LoVo (cell line): ENCODE data around the gene PCCA.

Source experiments
- DNase-seq: peaks from one replicate; pipeline ENCODE4 v3.0.0-alpha.2; 2016; ENCODE audit warnings: low spot score

The PCCA gene

DNA sequence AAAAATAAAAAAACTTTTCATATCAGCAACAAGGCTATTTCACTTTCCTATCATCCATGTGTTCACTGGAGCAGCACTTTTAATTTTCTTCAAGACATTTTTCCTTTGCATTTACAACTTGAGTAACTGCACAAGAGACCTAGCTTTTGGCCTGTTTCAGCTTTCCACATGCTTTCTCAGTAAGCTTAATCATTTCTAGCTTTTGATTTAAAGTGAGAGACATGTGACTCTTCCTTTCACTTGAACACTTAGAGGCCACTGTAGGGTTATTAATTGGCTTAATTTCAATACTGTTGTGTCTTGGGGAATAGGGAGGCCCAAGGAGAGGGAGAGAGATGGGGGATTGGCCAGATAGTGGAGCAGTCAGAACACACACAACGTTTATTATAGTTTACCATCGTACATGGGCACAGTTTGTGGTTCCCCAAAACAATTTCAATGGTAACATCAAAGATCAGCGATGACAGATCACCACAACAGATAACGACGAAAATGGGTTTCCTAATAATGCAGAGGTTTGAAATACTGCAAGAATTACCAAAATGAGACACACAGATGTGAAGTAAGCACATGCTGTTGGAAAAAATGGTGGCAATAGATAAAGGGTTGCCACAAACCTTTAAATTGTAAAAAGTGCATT is 382.1 kb downstream of the PCCA start:
- DNase-seq, result no peak

- DNase-seq, result no peak
Measured at GRCh38 chr13:100473087-100473486, 384.2 kb downstream of the PCCA start.

DNA sequence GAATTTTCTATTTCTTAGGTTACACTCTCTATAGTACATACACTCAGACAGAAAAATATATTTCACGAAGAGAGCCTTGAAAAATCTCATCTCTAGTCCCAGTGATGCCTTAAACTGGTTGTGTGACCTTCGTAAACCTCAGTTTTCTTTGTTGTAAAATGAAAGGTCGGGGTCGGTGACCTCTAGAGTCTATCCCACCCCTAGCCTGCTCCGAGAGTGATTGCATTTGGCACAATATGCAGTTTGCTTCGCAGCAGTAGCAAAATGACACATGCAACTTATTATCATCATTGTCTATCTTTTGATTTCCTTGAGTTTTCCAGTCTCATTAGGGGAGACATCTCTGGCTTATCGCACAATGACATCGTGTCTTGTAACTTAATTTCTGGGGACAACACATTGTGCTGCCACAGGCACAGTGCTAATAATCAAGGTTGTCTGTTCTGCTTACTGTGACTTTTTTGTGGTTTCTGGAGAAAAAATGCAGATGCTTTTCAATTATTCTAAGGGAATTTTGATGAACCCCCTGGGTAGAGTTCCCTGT is 384.7 kb downstream of the PCCA start:
- DNase-seq, result no peak

- no peak for DNase-seq
Measured at GRCh38 chr13:100476963-100477362, 388.1 kb downstream of the PCCA start.

DNA sequence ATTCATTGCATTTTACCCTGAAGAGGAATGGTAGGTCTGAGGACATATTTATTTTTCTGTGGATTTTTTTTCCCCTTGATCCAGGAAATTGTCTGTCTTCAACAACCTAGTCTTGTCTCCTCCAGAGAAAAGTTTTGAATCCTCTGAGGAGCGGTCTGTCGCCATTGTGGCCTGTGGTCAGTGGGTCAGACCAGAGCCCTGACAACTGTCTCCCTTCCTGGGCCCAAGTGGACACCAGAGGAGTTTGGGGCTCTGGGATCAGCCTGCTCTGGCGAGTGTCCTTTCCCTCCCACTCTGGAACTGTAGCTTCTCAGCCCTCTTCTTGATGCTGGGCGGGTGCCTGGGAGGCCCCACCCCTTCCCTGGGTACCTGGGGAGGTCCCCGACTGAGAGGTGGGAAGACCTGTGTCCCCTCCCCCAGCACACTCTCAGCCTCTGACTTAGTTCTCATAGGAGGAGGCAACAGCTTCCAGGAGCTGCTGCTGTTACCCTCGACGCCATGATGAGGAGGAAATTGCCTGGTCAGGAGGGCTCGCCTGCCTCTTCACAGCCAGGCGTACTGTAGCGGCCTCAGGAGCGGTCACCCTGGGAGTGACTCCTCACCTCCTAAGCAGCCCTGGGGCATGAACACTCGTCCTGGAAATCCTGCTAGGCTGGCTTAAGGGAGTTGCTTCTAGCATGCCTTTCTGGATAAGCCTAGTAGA is 389.4 kb downstream of the PCCA start:
- DNase-seq, result no peak

DNA sequence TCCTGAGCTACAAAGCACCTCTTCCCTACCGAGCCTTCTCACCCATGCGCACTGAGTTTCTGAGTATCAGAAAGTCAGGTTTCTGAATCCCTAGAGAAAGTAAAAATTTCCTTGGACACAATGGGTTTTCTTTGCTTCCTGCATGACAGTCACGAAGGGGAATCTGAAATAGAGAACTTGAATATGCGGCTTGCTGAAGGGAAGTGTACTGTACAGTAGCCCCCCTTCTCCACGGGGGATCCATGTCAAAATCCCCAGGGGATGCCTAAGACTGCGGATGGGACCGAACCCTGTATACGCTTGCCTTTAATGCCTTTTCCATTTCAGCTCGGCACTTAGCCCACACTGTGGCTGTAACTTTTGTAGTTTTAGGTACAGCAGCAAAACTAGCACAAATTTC is 391.8 kb downstream of the PCCA start:
- DNase-seq, result no peak

- DNase-seq, result no peak
Measured at GRCh38 chr13:100483139-100483538, 394.2 kb downstream of the PCCA start.

- DNase-seq, result no peak
Measured at GRCh38 chr13:100483841-100484381, 395.0 kb downstream of the PCCA start.

- DNase-seq, result no peak
Measured at GRCh38 chr13:100484702-100485101, 395.8 kb downstream of the PCCA start.

- DNase-seq, result no peak
Measured at GRCh38 chr13:100485265-100485664, 396.4 kb downstream of the PCCA start.

DNA sequence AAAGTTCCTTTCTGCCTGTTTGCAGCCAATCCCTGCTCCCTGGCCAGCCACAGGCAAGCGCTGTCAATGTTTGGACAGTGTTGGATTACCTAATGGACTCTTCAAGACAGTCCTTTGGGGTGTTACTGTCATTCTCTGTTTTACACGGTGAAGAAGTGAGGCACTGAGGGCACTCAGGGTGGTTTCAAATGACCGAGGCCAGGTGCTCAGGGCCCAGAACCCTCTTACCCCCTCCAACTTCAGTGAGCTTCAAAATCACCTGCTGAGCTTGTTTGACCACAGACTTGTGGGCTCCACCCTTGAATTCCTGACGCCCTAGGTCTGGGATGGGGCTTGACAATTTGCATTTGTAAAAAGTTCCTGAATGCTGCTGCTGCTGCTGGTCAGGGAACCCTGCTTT is 401.8 kb downstream of the PCCA start:
- DNase-seq, result peak; percentile 44

GRCh38 chr13:100491164-100491842 is 402.4 kb downstream of the PCCA start:
- DNase-seq, result no peak

DNA sequence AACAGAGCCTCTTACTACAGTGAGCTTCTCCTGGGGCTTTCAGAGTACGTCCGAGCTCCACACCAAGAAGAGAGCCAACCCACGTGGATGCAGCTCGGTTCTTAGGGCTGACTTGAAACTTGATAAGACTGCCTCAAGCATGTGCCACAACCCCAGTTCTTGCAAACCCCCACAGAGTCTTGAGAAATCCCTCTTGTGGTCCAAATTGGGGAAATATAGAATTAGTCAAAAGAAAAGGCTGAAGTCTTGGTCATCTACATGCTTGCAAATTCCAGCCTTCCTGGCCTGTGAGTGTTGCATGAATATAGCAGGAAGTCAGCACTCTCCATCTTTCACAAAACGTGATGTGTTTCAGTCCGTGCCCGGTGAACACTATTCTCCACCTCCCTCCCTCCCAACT is 404.5 kb downstream of the PCCA start:
- no peak for DNase-seq

GRCh38 chr13:100495455-100495854 is 406.6 kb downstream of the PCCA start:
- no peak for DNase-seq

DNA sequence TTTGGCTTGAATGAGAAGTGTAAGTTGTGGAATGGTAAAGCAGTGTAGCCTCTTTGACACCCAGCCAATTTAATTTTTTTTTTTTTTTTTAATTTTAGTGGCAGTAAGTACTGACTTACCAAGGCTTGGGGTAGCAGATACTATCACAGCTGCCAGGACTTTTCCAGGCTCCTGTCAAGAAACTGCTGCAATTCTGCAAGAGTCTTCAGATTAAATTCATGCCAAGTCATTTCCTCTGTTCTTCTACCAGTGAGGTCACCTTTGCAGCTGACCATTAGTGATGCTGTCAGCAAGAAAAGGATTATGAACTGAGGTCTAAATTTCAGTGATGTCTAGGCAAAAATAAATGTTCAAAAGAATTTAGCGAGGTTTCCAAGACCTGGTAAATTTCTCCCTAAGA is 408.5 kb downstream of the PCCA start:
- no peak for DNase-seq

DNA sequence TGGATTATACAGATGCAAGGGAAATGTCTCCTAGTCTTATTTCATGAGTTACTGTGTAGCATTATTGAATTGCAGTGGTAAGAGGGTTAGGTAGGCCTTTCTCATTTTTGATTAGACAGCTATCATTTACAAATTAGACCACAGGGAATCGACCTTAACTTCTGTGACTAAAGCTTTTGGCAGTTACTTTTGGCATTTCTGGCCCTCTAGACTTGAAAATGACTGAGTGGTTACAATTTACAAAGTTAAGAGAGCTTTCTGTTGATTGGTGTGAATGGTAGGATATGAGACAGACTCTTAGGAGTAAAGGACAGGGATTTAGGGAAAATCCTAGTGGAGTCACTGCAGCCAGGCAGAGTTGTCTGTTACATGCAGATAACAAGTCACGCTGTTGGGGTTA is 413.6 kb downstream of the PCCA start:
- DNase-seq, result no peak

- no peak for DNase-seq
Measured at GRCh38 chr13:100503622-100504021, 414.7 kb downstream of the PCCA start.

- DNase-seq, result no peak
Measured at GRCh38 chr13:100506154-100506553, 417.3 kb downstream of the PCCA start.

- DNase-seq, result no peak
Measured at GRCh38 chr13:100506600-100507422, 417.9 kb downstream of the PCCA start.

GRCh38 chr13:100508455-100508854 is 419.6 kb downstream of the PCCA start:
- no peak for DNase-seq

GRCh38 chr13:100508996-100509395 is 420.1 kb downstream of the PCCA start:
- DNase-seq, result no peak
